Measurements from ENCODE around the gene VSX1.

DNA sequence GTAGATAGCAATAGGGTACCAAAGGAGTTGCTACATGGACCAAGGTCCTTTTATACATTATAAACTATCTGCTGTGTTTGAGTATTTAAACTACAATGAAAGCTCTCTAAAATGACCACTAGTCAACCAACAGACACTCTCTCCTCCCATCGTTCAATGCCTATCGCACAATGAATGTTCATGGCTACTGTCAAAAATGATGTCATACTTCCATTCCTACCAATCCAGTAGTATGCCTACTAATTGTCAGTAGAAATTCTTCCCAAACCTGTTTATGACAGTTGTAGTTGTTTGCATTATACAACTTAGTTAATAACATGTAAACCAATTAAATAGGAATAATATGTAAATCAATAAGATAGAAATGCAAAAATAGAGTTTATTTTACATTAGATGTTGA lies 39.0 kb upstream of the VSX1 start:
- TF ChIP-seq, protein P1, sequence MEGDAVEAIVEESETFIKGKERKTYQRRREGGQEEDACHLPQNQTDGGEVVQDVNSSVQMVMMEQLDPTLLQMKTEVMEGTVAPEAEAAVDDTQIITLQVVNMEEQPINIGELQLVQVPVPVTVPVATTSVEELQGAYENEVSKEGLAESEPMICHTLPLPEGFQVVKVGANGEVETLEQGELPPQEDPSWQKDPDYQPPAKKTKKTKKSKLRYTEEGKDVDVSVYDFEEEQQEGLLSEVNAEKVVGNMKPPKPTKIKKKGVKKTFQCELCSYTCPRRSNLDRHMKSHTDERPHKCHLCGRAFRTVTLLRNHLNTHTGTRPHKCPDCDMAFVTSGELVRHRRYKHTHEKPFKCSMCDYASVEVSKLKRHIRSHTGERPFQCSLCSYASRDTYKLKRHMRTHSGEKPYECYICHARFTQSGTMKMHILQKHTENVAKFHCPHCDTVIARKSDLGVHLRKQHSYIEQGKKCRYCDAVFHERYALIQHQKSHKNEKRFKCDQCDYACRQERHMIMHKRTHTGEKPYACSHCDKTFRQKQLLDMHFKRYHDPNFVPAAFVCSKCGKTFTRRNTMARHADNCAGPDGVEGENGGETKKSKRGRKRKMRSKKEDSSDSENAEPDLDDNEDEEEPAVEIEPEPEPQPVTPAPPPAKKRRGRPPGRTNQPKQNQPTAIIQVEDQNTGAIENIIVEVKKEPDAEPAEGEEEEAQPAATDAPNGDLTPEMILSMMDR (conservative IDR thresholded peaks at IDR 0.05 in 1 of 2, IDR thresholded peaks at IDR 0.05 in 1 of 2; ENCODE audit: low read depth in 1 of 2, low read length in 2 of 2) = no peak
- no peak for TF ChIP-seq EZH2 (IDR thresholded peaks at IDR 0.05; ENCODE audit: low read length, missing control alignments)
